Stimulated activated CD8-positive, alpha-beta memory T cell treated with anti-CD3 and anti-CD28 coated beads, Interleukin-7, amount 100 ng/mL, for 48 hours (primary cell): ENCODE data around the gene PAX2.

Experiments
- DNase-seq, 2 donors: peaks; one replicate each; pipeline ENCODE4 v3.0.0-alpha.2; 2020; ENCODE audit warnings: low read depth in 1 of 2; ENCODE audit errors: extremely low read depth in 1 of 2

The PAX2 gene

DNA sequence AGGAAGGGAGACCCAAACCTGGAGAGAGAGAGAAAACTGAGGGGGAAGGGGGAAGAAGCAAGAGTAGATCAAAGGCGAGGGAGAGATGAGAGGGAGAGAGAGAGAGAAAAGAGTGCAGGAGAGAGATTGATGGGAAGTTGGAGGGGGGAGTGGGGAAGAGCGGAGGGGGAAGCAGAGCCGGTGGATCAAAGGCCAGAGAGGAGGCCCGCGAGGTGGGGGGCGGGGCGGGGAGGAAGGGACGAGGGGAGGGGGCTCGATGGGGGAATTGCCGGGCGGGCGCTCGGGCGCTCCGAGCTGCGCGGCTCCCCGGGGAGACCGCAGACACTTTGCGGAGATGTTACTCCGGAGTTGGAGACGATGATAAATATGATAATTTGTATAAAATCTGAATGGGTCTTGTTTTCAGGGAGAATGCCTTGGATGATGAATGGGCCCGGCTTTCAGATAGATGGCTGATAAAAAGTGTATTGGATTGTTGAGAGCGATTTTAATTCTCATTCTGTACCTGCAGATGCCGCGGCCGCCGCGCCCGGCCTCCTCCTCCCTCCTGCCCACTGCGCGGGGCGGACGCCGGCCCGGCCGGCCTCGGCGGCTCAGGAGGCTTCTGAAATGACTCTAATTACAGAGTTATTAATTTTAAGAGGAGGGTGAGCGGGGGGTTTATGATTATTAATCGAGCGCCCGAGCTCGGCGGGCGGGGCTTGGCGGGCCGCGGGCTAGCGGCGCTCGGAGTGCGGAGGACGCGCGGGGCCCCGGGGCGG is 21.4 kb upstream of the PAX2 start:
- DNase-seq, result no peak

DNA sequence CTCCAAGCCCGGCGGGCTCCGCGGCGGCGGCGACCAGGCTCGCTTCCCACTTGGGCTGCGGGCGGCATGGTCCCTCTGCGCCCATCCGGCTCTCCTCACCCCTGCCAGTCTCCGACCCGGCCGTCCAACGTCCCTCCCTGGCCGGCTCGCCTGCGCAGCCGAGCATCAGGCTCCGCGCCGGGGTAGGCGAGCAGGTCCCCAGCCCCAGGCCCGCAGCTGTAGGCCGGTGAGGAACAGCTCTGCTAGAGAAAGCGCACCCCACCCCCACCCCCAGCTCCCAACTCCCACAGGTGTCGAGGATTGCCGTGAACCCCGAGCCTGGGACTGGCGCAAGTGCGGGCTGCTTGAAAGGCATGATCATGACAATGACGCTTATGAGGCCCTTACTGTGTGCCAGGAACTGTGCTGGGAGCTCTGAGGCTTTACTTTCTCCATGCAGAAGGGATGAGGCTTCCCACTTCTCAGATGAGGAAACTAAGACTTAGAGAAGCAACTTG is 20.8 kb upstream of the PAX2 start:
- no peak for DNase-seq

DNA sequence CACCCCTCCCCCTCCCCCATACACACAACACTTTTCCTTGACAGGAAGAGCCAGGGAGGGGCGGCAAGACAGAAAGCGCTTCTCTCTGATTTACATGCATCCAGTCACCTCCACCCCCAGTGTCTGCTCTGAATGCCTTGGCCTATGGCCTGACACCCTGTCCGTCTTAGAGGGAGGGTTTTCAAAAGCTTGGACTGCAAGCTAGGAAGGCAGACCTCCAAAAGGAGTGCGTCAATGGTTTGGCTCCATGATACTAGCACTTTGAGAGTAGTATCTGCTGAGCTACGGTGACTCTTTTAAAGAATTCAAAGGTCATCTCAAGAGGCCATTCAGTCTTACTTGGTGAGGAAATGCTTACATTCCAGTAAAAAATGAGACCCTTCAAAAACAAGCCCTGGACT is 20.3 kb upstream of the PAX2 start:
- DNase-seq, result no peak

DNA sequence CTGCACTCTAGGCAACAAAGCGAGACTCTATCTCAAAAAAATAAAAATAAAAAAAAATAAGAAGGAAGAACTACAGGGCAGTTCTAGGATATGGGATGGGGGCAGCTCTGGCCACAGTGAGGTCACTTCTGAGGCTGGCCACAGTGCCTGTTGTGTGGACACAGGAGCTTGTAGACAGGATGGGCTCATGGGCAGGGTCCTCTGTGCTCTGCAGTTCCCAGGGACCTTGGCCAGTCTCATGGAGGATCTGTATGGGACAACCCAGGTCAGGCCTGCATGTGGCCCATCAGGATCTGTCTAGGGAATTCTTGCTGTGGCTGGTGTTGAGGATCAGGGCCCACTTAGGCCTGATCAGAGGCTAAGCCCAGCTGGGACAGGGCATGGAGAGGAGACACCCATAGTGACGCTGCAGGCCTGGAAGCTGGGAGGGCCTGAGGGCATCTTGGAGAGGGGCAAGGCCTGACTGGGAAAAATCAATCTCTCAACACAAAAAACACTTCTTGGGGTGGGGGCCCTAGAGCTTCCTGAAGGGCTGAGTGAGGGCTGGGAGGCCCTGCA is 19.4 kb upstream of the PAX2 start:
- DNase-seq, result no peak

DNA sequence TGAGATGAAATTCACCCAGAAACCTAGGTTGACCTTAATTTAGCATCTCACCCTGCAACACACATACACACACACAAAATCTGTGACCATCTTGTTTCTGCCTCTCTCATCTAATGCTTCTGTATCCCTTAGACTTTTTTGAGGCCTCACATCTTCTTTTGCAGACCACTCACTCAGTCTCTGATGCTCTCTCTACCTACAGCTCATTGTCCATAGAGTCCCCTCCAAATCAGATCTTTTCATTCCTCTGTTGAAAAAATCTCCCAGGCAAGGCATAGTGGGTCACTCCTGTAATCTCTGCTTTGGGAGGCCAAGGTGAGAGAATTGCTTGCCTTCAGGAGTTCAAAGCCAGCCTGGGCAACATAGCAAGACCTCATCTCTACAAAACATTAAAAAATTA is 17.6 kb upstream of the PAX2 start:
- no peak for DNase-seq

DNA sequence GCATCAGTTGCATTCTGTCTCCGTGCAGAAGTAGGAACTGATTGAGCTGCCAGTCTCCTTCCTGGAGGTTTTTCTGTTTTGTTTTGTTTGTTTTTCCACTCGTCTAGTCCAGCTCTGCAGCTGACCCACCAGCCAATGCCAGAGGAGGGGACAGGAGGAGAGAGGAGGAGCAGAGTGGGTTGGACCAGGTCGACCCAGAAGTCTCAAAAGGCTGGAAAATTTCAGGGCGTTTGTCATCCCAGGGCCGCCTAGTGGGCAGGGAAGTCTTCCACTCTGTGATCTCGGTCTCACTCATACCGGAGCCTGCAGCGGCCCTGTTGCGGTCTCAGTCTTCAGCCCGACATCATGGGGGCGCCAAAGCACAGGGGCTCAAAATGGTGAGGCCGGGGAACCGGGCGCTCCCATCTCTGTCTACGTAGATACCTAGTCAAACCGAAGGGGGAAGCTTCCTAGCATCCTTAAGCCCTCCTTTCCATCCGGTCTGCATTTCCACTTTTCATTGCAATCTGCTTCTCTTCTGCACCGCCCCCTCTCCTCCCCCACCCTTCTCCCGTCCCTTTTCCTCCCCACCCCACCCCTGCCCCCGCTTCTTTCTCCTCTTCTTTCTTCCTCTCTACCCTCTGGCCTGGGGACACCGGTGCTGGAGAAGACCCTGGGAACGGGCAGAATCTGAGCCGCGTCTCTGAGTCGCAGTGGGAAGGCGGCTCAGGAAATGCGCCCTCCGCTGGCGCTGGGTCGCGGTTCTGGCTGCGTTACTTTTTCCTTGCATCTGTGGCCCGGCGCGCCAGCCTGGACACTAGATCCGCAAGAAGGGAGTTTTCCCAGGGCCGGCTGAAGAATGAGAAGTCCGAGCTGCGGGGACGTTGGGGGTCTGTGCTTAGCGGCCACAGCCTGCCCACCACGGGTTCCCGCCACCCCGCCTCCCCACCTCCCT is 16.2 kb upstream of the PAX2 start:
- peak in 1 of 2 donors; percentile 17 for DNase-seq

DNA sequence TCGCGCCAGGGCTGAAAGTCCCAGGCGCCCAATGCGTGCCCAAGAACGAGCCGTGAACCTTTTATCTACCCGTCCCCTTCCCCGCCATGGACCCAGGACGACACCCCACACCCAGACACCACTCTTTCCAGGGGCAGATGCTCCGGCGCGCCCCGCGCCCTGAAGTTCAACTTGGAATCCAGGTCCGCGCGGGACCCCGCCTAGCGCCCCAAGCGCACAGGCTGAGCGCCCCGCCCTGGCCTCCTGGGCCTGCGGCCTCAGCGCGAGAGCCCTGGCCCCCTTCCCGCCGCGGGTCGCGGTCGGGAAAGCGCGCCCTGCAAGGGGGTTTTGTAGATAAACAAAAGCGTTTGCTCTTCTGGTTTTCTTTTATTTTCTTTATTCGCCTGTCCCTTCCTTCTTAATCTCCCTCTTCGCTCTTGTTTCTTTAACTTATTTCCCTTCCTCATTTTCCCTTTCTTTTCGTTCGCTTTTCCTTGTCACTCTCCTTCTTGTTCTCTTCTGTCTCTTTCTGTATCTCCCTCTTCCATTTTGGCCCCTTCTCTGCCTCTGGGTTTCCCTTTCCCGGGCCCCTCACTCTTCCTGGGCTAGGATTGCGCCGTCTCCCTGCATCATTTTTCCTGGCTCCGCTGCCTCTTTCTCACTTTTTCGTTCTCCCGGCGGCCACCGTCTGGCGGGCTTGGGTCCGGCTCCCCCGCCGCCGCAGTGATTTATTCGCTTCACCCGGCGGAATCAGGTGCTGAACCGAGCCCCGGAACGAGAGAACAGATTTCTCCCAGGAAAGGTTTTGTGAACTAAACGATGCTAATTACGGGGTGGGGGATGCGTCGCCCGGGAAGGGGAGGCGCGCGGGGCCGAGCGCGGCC is 15.3 kb upstream of the PAX2 start:
- DNase-seq, result no peak

DNA sequence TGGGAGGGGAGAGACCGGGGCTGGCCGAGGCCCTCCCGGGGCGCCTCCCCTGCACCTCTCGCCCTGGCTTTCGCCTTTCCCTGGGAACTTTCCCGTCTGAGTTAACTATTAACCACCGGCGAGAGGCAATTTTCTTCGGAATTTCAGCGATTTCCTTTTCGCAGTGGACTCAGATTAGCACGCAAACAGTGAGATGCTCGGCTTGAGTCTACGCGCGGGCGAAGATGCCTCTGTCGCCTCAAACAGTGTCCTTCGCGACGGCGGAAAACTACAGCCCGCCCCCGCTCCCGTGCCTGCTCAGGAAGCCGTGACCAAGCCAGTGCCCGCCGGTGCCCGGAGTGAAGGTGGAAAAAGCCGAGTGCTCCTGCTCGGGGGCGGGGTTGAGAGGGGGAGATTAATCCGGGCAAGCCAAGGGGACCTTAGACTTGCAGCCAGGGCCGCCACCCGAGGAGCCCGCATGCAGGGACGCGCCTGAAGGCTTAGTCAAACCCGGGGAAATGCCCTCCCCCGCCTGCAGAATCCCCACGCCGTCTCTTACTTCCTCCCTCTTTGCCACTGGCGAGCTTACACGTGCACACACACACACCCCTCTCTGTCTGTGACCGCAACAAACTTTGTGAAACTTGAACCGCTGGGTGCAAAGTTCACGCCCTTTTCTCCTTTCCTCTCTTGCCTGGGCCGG is 14.5 kb upstream of the PAX2 start:
- DNase-seq, result peak in 1 of 2 donors; percentile 17

DNA sequence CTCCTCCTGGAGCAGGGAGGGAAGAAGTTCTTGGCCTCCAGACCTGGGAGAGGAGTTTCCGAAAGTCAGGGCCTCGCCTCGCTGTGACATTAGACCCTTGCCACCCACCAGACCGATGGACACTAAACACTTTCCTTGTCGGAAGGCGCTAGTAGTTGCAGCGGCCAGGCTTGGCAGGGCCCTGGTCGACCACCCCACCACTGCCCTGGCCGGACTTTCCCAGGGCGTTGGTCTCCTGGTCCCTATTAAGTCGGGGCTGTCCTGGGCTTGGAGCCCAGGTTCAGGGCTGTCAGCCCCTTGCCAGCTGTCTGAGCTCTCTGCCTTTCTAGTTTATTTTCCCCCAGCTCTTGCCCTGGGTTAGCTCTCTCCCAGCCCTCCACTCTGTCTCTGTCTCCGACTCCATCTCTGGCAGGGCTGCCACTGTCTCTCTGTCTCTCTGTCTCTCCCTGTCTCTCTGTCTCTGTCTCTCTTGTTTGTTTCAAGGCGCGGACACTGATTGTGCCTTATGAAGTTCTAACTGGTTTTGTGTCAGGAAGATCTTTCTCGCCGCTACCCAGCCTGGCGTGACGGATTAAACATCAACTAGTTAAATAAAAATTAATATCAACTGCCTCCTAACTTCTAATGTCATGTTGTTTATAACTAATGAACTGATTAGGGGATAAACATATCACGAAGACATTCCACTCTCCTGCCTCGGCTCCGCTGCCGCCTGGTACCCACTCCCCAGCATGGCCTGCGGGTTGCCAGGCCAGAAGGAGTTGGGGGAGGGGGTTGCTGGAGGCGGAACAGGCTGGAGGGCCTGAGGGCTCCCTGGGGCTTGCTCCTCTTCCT is 13.8 kb upstream of the PAX2 start:
- DNase-seq, result no peak

DNA sequence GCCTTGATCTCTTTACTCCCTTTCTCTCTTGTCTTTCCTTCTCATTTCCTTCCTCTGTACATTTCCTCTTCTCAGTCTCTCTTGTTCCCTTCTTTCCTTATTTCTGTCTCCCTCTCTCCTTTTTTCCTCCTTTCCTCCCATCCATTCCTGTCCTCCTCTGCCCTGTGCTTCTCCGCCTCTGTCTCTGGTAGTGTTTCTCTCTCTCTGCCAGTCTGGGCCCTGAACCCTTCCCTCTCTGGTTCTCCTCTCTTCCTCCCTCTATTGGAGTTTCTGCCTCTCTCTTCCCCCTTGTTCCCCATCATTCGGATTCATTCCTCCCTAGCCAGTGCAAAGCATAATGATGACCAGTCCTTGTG is 13.2 kb upstream of the PAX2 start:
- DNase-seq, result no peak

DNA sequence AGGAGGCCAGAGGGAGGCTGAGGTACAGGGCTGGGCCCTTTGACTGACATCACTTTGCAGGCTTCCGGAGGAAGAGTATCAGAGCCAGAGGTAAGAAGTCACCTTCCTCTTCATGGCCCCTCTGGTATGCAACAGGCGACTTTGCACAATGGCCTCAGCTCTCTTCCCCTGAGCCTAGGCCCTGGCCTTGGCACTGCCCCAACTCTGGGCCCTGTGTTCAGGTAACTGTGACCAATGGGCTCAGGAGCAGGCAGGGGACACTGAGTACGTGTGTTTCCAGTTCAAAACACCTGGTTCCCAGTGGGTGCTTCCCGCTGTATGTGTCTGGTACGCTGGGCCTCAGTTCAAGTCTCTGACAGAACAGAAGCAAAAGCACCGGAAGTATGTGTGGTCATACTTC is 12.1 kb upstream of the PAX2 start:
- no peak for DNase-seq

DNA sequence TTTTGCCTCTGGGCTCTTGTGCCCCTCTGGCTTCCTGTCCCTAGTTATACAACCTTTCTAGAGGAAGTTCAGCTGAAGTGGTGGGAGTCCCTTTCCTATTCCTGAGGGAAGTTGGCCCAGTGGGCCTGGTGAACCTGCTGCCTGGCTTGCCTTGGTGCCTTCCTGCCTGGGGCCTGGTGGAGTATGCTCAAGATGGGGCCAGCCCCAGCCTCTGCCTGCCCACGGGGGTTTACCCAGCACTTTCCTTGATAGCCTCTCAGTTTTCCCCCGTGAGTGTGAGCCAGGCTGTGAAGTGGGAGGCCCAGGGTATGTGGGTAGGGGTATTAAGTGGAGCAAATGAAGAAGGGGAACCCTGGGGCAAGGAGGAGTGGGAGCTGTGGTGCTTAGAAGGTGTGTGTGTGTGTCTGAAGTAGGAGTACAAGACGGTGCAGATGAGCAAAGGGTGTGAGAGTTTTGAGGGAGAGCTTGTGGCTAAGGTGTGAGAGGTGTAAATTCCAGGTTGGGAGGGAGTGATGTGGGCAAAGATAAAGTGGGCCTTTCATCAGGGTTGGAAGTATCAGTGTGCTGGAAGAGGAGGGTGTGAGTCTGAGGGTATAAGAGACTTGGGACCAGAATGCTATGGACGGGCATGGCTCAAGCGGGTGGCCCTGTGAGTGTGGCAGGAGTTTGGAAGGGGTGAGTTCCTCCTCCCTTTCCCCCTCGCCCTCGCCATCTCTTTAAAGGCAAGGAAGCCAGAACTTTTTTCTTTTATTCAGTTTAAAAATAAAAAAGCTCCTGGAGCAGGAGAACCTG is 10.9 kb upstream of the PAX2 start:
- no peak for DNase-seq

DNA sequence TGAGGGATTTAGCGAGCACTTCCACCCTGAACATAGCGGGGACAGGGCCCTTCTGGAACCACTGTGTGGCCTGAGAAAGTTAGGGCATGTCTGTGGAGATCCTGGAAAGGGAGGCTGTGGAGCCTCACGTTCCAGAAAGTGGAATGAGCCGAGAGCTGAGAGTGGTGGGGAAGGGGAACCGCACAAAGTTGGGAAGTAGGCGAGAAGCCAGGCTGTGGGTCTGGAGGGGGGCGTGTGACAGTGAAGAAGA is 10.4 kb upstream of the PAX2 start:
- no peak for DNase-seq

DNA sequence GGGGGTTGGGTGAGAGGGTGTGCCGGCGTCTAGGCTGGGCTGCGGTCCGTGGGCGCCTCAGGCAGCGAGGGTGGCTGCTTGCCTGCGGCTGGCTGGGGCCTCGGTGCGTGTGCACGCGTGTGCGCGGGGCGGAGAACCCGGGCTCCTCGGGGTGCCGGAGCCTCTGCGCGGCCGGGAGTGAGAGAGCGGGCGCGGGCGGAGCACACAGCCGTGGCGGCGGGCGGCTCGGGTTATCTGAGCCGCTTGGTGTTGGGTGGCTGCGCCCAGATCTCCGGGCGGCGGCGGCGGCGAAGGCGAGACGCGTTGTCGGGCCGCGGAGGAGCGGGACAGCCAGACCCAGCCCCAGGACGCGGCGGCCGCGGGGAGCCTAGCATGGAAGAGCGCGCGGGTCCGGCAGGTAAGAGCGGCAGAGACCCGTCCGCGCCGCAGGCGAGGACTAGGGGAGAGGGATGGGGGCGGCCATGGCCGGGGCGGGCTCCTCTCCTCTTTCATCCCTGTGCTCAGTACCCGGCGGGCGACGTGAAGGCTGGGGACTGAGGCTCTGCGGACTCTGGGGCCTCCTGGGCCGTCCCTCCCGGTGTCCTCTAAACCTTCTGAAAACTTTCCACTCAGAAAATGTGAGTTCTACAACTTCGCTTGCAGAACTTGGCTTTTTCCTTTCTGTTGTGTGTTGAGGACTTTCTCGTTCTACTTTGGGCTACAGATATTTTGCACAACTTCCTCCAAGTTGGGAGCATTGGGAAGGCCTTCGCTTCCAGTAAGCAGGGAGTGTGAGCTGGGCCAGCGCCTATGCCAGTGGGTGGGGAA is 9.8 kb upstream of the PAX2 start:
- no peak for DNase-seq

DNA sequence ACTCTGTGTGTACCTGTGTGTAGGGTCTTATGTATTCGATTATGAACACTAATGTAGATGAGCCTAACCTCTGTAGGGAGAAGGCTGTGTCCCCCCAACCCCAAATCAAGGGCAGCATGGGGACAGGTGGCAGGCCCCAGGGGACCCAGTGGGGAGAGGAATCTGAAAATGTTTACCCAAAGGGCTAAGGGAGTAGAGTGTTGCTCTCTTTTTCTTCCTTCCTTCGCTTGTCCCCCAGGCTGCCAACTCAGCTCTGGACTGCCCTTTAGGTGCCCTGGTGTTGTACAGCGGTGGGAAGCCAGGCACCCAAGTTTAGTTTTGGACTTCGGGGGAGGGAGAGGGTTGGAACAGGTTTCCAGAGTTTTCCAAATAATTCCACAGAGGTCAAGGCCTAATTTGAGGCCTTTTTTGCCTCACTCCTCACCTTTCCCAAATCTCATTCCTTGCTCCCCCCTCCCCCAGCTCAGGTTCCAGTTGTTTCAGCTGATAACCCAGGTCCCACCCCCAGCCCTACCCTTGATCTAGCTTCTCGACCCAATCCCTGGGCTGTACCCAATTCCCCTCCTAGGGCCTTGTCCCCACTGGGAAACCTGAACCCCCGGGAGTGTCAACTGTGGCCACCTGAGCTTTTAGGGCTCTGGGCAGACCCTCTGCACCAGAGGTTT is 9.1 kb upstream of the PAX2 start:
- DNase-seq, result no peak

DNA sequence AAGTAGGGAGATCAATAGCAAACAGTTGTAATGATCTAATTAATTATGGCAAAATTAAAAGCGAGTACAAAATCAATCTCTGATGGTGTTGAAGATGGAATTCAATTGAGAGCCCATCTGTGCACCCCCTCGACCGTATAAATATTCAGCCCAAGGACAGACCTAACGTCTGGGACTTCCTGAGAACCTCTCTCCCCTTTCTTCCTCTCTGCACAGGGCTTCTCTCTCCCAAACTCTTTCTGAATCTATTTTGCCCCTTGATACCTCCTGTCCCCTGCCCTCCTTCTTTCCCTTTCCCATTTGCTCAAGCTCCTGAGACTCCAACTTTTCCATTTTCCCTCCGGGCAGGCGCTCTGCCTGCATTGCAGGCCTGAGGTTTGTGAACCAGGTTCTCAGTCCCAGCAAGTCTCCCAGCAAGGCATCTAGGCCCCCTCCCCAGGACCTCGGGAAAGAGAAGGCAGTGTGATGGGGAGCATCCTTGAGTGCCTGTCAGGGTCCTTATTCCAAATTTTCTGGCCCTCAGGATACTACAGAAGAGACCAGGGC is 8.5 kb upstream of the PAX2 start:
- DNase-seq, result no peak

DNA sequence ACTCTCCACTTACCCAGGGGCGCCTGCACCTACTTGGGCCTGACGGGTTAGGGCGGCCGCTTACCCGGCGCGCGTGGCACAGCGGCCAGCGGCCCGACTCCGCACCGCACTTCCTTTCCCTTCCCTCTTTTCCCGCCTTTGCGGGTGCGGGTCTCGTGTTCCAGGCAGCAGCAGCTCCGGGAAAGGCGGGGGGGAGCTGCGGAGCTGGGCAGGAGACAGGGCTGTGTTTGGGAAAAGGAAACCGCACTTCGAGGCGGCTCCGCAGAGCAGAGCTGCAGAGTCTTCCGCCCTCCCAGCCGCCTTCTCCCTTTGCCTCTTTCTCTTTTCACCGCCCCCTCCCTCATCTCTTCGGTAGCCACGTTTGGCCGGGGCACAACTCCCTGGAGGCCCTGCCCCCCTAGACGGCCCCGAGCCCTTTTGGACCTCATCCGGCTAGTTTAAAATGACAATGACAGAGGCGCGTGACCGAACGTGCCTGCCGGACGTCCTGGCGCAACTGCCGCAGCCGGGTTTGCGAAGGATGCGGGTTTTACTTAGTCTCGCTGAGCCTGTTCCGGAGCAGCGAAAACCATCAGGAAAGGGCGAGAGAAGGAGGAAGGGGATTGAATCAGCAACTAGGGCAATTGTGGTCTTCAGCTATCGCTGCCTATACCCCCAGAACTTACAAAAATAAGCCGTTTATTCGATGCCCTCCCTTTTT is 7.9 kb upstream of the PAX2 start:
- DNase-seq, result no peak
